ENCODE results near the gene MT2A. TPM values are rescaled to one million over a fixed set of nuclear protein-coding genes. Genes with fewer than 3 reads are reported as not detected.

Gene MT2A
- total RNA-seq, 4 donors from 2014 or later: 0.69 to 152 (median 17.4) TPM

GRCh38 chr16:56639045-56639444 is 30.7 kb downstream of the MT2A start:
- peaks cover 0 to 5% of the 10 kb centered on the region in 2 donors for H3K4me1 ChIP-seq
- H3K36me3 ChIP-seq: no peaks in the 10 kb centered on the region
- H3K9me3 ChIP-seq: no peaks in the 10 kb centered on the region
- H3K27me3 ChIP-seq: peaks cover 0 to 12% of the 10 kb centered on the region in 2 donors
- intact Hi-C loops (cut with DNase I; ENCODE audit: low total_unique reads): no loop called here
- DNase-seq: no peak
- no peak overlapping the region for H3K27ac ChIP-seq
- no peak for TF ChIP-seq POLR2A (IDR thresholded peaks at IDR 0.05)
- TF ChIP-seq CTCF (IDR thresholded peaks at IDR 0.05): no peak
- H3K4me3 ChIP-seq: no peak overlapping the region

GRCh38 chr16:56640076-56640475 is 31.7 kb downstream of the MT2A start:
- H3K9me3 ChIP-seq: no peaks in the 10 kb centered on the region
- TF ChIP-seq POLR2A (IDR thresholded peaks at IDR 0.05): no peak
- no peak for TF ChIP-seq CTCF (IDR thresholded peaks at IDR 0.05)
- H3K4me1 ChIP-seq: peaks cover 0 to 4% of the 10 kb centered on the region in 2 donors
- no peak for DNase-seq
- H3K36me3 ChIP-seq: no peaks in the 10 kb centered on the region
- H3K27ac ChIP-seq: no peak overlapping the region
- intact Hi-C loops (cut with DNase I; ENCODE audit: low total_unique reads): no loop called here
- H3K4me3 ChIP-seq: no peak overlapping the region
- H3K27me3 ChIP-seq: peaks cover 0 to 12% of the 10 kb centered on the region in 2 donors

GRCh38 chr16:56641166-56641565 is 32.8 kb downstream of the MT2A start:
- no peaks in the 10 kb centered on the region for H3K36me3 ChIP-seq
- TF ChIP-seq POLR2A (IDR thresholded peaks at IDR 0.05) (no peak), CTCF (IDR thresholded peaks at IDR 0.05) (no peak)
- H3K9me3 ChIP-seq: no peaks in the 10 kb centered on the region
- intact Hi-C loops (cut with DNase I; ENCODE audit: low total_unique reads): no loop called here
- H3K27me3 ChIP-seq: peaks cover 0 to 6% of the 10 kb centered on the region in 2 donors
- no peak for DNase-seq
- H3K4me3 ChIP-seq: no peak overlapping the region
- H3K4me1 ChIP-seq: no peaks in the 10 kb centered on the region
- H3K27ac ChIP-seq: no peak overlapping the region

GRCh38 chr16:56643080-56643778 is 34.8 kb downstream of the MT2A start:
- intact Hi-C loops (cut with DNase I; ENCODE audit: low total_unique reads): no loop called here
- no peak overlapping the region for H3K27ac ChIP-seq
- no peaks in the 10 kb centered on the region for H3K4me1 ChIP-seq
- peak overlapping the region; percentile 22 to 26 for H3K4me3 ChIP-seq
- H3K36me3 ChIP-seq: no peaks in the 10 kb centered on the region
- no peak for TF ChIP-seq POLR2A (IDR thresholded peaks at IDR 0.05)
- peak; percentile 23 to 40 (median 33) for TF ChIP-seq CTCF (IDR thresholded peaks at IDR 0.05)
- peak; percentile 36 to 58 for DNase-seq
- H3K9me3 ChIP-seq: no peaks in the 10 kb centered on the region
- peaks cover 3% of the 10 kb centered on the region in 2 donors for H3K27me3 ChIP-seq

- no peaks in the 10 kb centered on the region for H3K36me3 ChIP-seq
- peaks cover 1 to 3% of the 10 kb centered on the region in 2 donors for H3K27me3 ChIP-seq
- intact Hi-C loops (cut with DNase I; ENCODE audit: low total_unique reads): no loop called here
- H3K9me3 ChIP-seq: no peaks in the 10 kb centered on the region
- no peak overlapping the region for H3K27ac ChIP-seq
- TF ChIP-seq POLR2A (IDR thresholded peaks at IDR 0.05): no peak
- no peak for TF ChIP-seq CTCF (IDR thresholded peaks at IDR 0.05)
- H3K4me3 ChIP-seq: peak overlapping the region in 1 of 2 donors; percentile 26
- H3K4me1 ChIP-seq: no peaks in the 10 kb centered on the region
- DNase-seq: no peak
Observed at GRCh38 chr16:56643833-56644232, 35.4 kb downstream of the MT2A start.
